ENCODE results near the gene RAVER1.
"Not testable (repeated sequence)": the region's sequence is repeated elsewhere in the genome, so short reads cannot be mapped to it uniquely, and the experiment has no call there.

RAVER1 gene

DNA sequence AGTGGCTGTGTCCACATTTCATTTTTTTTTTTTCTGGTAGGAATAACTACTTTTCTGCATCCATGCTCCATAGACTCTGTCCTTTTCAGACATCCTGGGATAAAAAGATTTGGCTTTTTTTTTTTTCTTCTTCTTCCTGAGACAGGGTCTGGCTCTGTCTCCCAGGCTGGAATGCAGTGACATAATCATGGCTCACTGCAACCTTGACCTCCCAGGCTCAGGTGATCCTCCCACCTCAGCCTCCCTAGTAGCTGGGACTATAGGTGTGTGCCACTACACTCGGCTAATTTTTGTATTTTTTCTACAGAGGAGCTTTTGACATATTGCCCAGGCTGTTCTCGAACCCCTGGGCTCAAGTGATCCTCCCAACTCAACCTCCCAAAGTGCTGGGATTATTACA, 10.2 kb upstream of the RAVER1 start:
- no peak for DNase-seq

DNA sequence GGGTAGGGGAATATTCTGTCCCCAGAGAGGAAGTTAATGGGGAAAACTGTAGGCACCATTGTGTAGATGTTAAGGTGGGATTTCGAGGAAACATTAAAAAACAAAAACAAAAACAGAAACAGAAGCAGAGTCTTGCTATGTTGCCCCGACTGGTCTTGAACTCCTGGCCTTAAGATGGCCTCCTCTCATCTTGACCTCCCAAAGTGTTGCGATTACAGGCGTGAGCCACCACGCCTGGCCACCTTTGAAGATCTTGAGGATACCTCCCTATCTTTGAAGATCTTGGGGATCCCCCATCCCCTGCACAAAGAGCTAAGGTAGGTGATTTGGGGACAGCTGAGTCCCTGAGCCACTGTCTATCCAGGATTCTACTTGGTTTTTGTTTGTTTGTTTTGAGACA, 6.6 kb upstream of the RAVER1 start:
- no peak for DNase-seq

DNA sequence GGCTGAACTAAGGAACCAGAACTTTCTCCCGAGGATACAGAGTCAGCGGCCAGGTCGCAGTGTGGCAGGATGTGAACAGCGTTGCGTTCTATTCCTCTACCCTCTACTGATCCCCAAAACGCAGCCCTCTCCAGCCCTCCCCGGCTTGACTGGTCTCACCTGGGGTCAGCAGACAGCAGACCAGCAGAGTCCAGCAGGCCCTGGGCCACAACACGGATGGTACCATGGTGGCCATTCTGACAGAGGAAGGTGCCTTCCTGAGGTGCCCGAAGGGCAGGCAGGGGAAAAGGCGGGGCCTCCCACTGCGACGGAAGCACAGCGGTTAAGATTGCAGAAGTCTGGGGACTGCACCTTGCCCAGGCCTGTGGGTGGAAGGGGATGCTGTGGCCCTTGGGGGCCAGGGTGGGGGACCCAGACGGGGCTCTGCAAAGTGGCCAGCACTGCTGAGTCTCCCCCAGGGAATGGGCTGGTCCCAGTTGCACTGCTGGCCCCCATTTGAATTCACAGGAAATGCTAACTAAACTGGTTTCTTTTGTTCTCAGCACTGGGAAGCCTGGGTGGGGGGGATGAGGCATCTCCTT, 6.1 kb upstream of the RAVER1 start, which contains the start of gene ICAM3:
Gene ICAM3 (minus strand): TSS at position 245 of the 581 bp plus-strand sequence. CDS start 10 bp downstream, at position 235.
- DNase-seq, result peak; percentile 68

DNA sequence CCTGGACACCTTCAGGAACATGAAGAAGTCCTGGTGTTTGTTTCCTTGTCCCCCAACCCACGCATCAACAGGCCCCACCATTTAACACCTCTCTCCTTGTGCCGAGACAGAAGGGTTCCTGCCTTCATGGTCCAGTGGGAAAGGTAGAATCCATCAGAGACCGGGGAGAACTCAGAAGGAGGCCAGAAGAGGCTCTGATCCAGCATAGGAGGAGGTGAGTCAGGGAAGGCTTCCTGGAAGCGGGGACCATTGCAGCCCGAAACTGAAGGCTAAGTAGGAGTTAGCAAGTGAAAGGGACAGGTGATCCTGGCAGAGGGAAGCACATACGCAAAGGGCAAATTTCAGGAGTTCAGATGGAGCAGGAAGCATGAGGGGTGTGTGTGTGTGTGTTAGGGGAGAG, 5.6 kb upstream of the RAVER1 start:
- DNase-seq, result no peak

DNA sequence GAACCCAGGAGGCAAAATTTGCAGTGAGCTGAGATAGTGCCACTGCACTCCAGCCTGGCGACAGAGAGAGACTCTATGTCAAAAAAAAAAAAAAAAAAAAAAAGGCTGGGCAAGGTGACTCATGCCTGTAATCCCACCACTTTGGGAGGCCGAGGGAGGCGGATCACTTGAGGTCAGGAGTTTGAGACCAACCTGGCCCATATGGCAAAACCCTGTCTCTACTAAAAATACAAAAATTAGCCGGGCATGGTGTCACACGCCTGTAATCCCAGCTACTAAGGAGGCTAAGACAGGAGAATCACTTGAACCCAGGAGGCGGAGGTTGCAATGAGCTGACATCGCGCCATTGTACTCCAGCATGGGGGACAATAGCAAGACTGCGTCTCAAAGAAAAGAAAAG, 3.4 kb upstream of the RAVER1 start:
- not testable (repeated sequence) for DNase-seq

DNA sequence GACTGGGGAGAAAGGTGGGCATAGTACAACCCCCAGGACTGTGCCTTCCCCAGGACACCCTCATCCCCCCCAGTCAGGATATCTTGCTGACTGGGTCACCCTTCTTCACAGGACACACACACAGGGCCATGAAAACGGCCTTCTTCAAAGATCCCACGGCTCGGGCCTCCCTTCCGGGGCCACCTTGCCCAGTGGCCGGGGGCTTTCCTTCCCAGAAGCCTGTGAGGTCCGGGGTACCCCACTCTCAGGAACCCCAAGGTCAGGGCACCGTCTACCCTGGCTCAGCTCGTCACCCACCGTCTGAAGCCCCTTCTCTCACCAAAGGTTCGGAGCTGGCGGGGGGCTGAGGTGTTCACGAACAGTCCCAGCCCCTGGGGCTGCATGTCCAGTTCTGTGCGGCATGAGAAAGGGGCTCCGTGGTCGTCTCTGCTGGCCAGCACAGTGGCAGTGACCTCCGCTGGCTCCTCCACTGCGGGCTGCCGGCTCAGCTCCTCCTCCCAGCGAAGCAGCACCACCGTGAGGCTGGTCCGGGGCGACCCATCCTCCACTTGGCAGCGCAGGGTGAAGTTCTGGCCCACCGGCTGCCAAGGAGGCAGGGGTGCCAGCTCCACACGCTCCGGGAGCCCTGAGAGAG, 2.1 kb upstream of the RAVER1 start:
- no peak for DNase-seq

DNA sequence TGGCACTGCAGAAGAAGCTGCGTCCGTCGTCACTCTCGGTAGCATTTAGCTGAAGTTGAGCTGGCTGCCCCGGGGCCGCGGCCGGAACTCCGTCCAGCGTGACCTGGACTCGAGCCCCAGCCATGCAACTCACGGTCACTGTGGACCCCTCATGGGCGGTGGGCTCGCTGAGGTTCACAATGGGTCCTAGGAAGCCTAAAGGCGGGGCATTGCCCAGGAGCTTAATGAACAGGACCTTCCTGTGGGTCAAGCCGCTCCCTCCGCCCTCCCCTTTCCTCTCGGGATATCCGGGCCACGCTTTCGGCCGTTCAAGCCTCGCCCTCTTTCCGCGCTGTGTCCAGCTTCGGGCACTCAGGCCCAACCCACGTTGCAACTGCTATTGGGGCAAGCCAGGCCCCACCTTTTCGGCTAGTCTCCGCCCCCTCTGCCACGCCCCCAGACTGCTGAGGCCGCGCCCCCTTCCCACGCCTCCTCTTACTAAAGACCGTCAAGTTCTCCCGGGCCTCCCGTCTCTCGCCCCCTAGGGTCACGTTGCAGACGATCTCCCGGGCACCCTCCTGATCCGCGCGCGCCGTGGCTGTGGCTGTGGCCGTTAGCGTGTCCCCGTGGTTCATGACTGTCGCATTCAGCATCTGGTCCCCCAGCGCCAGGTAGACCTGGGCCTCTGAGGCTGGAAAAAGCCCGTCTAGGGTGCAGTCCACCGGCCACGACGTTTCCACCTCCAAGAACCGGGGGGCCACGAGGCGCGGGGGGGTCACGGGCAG, 1.4 kb upstream of the RAVER1 start:
- peak; percentile 34 for DNase-seq

DNA sequence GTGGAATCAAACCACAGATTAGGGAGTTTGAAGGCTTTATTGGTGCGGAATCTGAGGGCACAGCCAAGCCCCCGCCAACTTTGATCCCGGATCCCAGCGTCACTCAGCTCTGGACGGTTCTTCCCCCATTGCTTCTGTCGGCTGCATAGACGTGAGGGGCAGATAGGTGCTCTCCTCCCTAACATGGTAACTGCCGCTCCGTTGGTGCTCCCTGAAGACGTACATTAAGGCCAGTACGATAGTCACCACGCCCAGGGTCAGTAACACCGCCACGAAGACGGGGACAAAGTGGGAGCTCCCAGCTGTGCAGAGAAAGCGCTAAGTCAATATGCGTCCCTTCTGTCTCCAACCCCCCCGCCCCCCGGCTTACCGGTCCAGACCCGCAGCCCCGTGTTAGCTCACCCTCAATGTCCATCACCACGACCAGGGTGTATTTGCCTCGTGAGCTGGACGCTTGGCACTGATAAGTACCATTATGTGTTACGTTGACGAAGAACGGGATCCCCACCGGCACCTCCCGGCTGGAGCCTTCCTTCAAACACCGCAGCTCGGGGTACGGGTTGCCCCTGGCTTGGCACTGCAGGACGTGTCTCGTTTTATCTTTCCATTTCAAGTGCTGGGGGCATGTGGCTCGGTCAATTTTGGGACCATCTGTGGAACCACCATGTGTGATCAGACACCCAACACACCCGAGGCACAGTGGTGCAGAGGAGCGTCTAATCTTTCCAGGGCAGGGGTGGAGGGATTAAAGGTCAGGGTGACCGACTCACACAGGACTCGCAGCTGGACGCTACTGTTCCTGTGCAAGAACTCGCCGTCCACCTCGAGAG, 644 bp upstream of the RAVER1 start:
- DNase-seq, result no peak

DNA sequence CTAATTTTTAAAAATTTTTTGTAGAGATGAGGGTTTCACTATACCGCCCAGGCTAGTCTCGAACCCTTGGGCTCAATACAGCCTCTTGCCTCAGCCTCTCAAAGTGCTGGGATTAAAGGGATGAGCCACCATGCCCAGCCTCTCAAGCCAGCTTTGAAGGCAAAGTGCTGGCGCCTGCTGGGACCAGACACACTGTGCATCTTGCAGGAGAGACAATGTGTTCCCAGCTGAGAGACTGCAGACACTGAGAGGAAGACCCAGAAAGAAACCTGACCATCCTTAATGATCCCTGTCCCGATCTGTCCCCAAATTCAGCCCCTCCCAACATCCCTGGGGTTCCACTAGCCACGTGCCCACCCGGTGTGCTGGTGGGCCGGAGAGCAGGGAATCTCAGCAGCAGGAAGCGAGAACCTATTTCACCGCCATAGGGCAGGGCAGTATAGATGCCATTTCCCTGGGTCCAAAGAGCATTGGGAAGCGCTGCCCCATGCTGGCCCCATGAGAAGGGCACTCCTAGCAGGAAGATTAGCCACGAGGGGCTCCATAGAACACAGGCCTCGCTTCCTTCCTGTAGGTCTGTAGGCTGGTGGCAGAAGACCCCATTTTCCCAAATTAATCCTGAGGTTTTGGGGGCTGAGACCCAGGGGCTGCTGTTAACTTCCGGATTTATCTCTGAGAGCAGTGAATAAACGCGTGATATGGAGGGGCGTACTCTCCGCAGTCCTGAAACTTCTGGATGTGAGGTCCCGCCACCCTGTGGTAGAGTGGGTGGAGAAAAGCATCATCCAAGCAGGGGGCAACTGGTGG, 968 bp downstream of the RAVER1 start:
- DNase-seq, result no peak

DNA sequence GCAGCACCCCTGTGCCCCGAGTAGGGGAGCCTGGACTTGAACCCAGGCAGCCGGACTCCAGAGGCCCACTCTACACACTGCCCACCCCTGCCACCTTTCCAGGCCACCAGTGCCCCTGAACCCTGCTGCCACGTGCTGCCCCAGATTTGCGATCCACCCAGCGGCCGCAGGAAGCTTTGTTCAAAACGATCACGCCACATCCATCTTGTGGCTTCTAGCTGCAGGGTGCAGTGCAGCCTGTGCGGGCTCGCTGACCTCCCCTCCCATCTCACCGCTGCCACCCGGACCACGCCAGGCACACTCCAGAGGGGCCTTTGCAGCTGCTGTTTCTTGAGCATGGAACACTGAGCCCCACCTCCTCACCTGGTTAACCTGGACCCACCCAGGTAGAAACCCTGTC, 3.8 kb downstream of the RAVER1 start:
- DNase-seq, result no peak

DNA sequence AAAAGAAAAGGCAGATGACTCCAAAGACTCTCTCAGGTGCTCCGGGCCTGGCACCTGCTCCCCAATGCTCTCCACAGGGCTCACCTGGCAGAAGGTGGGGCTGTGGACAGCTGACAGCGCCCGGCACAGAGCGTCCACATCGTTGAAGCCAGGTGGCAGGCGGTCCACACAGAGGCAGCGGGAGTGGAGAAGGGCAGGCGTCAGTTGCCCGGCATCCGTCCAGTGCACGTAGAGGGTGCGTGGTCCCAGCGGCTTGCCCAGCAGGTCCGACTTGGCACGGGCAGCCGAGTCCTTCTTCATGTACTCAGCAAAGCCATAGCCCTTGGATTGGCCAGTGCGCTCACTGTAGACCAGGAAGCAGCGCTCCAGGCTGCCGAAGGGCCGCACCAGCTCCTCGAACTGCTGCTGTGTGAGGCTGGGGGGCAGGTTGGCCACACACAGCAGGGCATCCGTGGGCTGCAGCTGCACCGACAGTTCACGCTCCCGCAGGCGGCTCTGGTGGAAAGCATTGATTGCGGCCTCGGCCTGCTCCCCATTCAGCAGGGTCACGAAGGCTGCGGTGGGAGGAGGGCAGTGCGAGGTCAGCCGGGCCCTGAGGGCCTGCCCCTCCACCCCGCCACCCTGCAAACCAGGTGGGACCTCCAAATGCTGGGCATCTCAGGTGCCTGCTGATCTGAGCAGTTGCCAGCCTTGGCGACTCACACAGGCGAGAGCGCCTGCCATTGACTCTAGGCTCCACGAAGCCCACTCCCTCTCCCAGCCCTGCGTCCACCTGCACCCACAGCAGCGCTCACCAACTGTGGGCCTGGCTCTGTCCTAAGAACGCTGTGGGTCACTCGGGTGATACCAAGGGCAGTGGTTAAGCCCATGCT, 4.5 kb downstream of the RAVER1 start:
- no peak for DNase-seq

DNA sequence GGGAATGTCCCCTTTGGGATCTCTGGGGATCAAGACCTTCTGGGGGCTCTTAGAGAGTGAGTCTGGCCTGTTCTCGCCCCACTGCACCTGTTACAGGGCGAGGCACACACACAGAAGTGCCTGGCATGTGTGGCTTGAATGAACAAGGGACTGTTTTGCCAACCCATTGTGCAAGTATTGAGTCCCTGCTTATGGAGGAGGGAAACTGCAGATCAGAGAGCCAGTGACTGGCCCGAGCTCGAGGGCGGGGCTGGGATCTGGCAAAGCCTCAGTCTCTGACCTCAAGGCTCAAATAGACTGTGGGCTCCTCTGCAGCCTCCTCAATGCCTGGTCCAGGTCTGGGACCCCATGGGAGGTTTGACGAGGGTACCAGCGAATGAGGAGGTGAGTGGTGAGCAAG, 5.5 kb downstream of the RAVER1 start:
- no peak for DNase-seq

DNA sequence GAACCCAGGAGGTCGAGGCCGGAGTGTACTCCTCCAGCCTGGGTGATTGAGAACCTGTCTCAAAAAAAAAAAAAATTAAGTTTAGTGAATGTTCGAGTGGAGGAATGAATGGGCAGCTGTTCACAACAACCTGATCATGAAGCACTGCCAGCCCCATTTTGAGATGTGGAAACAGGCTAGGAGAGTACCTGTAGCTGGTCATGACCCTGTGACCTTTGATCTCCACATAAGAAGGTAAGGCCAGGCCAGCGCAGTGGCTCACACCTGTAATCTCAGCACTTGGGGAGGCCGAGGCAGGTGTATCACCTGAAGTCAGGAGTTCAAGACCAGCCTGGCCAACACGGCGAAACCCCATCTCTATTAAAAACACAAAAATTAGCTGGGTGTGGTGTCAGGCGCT, 7.6 kb downstream of the RAVER1 start:
- DNase-seq, result no peak

DNA sequence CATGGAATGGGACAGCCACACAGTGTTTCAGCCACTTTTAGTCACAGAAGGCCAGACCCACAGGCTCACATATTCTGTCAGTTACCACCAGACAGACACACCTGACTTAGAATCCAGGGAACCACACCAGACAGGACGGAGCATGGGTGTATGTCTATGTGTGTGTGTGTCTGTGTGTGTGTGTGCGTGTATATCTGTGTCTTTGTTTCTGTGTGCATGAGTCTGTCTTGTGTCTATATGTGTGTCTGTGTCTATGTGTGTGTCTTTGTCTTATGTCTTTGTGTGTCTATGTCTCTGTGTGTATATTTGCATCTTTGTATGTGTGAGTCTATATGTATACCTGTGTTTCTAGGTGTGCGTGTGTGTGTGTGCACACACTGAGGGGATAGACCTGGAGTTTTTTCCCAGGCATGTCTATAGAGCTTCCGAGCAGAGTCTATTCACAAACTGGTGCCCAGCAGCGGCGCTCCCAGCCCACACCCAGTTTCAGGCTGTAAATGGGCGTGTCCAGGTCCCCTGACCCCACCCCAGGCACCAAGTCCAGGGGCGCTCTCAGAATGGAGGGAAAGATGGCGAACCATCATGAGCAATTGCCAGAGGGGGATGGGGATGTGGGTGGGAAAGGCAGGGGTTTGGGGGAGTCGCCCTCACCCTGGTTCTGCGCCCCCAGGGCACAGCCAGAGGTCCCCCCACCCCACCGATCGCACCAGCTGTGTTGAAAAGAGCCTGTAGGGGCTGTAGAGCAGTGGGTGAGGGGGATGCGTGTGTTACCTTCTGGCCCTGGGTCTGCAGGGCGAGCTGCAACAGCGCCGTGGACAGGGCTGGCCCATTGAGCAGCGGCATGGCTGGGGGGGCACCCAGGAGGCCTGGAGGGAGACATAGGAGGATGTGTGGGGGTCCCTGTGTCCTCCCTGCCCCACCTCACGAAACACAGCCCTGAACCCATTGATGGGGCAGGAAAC, 11.2 kb downstream of the RAVER1 start:
- no peak for DNase-seq

DNA sequence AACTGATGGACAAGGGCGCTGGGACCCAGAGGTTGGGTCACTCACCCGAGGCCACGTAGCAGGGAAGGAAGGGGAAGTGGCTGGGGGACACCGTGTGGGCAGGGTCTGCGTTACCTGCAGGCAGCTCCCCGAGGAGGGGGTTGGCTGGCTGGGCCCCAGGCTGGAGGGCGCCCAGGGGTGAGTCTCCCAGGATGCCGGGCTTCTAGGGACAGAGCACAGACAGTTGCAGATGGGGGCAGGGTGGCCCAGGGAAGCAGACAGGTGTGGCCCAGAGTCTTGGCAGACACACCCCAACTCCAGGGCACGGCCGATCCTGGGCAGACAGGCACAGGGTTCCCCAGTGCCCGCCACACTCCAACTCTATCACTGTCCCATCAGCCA, 11.9 kb downstream of the RAVER1 start:
- DNase-seq, result no peak

DNA sequence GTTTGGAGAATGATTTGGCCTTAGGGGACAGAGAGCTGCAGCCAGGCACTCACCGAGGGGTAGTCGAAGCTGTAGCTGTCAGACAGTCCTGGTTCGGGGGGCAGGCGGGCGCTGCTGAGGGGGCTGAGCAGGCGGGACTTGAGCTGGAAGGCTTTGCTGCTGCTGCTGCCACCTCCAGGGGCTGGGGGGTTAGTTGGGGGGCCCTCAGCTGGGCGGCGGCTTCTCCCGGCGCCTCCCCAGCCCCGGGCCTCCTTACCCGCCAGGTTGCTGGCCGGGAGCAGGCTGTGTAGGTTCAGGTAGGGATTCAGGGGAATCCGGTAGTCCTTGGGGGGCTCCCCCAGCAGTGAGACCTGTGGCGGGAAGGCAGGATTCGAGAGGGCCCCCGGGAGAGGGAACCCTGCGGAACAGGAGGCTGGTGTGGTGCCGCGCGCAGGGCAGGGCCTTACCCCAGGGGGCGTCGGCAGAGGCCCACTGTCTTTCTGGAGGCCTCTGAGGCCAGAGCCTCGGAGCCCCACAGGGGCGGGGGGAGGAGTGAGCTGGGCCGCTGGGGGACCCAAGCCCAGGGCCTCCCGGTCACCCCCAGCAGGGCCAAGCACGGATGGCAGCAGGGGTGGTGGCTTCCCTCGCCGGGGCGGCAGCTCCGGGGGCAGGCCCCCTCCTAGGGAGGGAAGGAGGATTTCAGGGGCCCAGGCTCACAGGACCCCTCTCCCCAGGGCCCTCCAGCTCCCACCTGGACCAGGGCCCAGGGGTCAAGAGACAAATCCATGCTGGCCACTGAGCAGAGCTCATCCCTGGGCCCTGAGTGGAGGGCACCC, 12.5 kb downstream of the RAVER1 start:
- no peak for DNase-seq

DNA sequence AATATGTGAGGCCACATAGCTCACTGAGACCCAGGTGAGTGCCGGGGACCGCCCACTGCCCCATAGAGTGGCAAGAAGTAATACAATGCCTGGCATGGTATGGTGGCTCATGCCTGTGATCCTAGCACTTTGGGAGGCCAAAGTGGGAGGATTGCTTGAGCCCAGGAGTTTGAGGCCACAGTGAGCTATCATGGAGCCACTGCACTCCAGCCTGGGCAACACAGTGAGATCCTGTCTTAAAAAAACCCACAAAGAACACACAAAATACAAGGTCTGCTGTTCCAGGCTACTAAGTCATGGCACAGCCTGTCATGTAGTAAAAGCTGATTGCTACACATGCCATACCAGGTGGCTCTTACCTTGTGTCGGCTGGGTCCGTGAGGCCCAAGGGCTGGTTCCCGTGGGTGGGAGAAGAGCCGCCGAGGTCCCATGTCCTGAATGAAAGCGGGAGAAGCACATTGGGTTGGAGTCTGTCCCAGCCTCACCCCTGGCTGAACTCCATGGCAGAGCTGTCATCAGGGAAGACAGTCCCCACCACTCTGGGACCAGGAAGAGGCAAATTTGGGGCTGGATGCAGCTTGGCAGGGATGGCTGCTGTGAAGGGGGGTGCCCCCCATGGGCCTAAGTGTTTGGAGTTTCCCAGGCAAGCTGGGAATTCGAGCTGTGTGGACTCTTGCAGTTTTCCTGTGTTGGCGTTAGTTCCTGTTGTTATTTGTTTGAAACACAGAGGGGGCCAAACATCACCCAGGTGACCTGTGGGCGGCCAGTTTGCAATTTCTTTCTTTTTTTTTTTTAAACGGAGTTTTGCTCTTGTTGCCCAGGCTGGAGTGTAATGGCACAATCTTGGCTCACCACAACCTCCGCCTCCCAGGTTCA, 14.3 kb downstream of the RAVER1 start:
- DNase-seq, result no peak

DNA sequence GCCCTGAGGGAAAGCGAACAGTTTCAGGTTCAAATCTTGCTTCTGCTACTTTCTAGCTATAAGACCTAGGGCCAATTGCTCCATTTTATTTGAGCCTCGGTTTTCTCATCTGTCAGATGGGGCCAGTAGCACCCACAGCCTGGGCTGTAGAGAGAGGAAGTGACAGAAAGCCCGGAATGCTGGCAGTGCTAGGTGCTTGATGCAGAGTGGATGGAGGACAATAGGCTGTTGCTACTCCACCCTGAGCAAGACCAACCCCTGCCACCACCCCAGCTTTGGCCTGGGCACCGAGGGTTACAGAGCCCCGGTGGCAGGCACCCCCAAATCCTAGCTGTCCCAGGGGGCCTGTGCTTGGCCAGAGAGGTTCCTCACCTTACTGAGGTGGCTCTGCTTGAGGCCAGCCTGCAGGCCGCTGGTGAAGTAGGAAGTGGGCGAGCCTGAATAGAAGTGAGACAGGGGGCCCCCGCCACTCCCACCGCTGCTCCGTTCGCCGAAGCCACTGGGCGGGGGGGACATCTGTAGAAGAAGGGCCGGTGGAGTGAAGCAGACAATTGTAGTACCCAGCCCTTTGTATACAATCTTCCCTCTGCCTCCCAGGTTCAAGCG, 15.4 kb downstream of the RAVER1 start:
- no peak for DNase-seq
